Omental fat pad (tissue), 4 donors: ENCODE measurements around the gene HK2. TPM values are rescaled to one million over a fixed set of nuclear protein-coding genes. Genes with fewer than 3 reads are reported as not detected.
"Not testable (repeated sequence)": the region's sequence is repeated elsewhere in the genome, so short reads cannot be mapped to it uniquely, and the experiment has no call there.

ENCODE experiments used
- ATAC-seq: fragments of 150-250 bp; one replicate; pipeline ENCODE4 v1.9.1; 2016; ENCODE audit warnings: mild to moderate bottlenecking, moderate library complexity; ENCODE audit not compliant: low FRiP score
- DNase-seq: peaks from one replicate; pipeline ENCODE4 v3.0.0-alpha.2; 2019; ENCODE audit warnings: low spot score
- total RNA-seq, 4 donors: library from RNA; depleted of rRNA; stranded (reverse); fragments of >200 nt; gene quantifications; one replicate each; pipeline ENCODE4 v1.1.0, GENCODE V29; 2016
- TF ChIP-seq, protein P1 (sequence below), 3 donors: fragments of 450-650 bp; IDR thresholded peaks; one replicate each; pipeline ENCODE4 v1.5.1; 2016 to 2017; ENCODE audit warnings: antibody characterized with exemption in 3 of 3, mild to moderate bottlenecking in 3 of 3, moderate library complexity in 2 of 3

Gene HK2
- total RNA-seq, 4 donors from 2014 or later = 31.3 to 79.9 (median 43.8) TPM

DNA sequence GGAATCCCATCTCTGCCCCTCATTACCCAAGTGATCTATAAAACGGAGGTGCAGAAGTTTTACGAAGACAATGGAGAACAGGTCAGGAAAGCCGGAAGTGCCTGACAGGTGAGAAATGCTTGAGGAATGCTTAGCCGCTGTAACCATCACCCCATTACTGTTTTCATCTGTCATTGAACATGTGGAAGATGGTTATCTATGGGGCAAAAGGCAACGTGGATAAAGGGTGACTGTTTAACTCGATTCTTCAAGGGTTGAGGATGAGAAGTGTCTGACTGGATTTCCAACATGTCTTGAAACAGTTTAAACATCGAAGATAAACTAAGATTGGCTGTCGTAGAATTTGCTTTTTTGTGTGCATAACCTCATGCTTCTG, 17.3 kb downstream of the HK2 start:
- DNase-seq (no peak), ATAC-seq (no peak)
- TF ChIP-seq, protein P1, sequence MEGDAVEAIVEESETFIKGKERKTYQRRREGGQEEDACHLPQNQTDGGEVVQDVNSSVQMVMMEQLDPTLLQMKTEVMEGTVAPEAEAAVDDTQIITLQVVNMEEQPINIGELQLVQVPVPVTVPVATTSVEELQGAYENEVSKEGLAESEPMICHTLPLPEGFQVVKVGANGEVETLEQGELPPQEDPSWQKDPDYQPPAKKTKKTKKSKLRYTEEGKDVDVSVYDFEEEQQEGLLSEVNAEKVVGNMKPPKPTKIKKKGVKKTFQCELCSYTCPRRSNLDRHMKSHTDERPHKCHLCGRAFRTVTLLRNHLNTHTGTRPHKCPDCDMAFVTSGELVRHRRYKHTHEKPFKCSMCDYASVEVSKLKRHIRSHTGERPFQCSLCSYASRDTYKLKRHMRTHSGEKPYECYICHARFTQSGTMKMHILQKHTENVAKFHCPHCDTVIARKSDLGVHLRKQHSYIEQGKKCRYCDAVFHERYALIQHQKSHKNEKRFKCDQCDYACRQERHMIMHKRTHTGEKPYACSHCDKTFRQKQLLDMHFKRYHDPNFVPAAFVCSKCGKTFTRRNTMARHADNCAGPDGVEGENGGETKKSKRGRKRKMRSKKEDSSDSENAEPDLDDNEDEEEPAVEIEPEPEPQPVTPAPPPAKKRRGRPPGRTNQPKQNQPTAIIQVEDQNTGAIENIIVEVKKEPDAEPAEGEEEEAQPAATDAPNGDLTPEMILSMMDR (IDR thresholded peaks at IDR 0.05) = no peak

DNA sequence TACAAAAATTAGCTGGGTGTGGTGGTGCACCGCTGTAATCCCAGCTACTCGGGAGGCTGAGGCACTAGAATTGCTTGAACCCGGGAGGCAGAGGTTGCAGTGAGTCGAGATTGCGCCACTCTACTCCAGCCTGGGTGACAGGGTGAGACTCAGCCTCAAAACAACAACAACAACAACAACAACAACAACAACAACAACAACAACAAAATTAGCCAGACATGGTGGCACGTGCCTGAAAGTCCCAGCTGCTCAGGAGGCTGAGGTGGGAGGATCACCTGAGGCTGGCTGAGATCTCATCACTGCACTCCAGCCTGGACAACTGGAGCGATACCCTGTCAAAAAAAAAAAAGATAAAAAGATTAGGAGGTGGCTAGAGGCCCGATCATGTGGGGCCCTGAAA, 19.4 kb downstream of the HK2 start:
- DNase-seq, ATAC-seq: not testable (repeated sequence)

DNA sequence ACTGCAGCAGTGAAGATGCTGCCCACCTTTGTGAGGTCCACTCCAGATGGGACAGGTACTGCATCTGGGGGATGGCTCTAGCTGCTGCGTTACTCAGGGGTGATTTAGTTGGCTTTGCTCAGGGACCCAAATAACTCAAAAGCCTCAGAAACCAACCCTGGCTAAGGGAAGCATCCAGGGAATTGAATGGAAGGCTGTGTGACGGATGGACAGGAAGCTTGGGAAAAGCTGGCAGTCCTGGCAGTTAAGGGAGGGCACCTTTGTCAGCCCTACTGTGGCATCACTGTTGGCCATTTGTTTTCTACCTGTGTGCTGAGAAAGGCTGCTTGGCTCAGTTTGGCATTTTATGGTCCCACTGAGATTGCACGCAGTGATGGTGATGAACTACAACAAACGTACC, 20.5 kb downstream of the HK2 start:
- DNase-seq (no peak), ATAC-seq (no peak)
- TF ChIP-seq, protein P1 (IDR thresholded peaks at IDR 0.05) = no peak

DNA sequence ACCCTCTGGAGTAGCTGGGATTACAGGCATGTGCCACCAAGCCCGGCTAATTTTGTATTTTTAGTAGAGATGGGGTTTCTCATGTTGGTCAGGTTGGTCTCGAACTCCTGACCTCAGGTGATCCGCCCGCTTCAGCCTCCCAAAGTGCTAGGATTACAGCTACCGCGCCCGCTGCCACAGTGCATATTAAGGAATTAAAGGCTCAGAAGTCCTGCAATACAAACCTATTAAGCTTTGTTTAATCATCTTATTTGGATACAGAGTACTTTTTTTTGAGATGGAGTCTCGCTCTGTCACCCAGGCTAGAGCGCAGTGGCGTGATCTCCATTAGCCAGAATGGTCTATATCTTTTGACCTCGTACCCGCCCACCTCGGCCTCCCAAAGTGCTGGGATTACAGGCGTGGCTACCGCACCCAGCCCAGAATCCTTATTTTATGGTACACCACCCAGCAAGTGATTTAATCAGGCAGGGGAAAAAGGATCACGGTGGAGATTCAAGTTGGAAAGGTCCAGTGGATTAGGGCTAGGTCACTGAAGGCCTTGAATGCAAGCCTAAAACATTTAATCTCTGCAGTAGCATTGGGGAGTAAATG, 21.3 kb downstream of the HK2 start:
- ATAC-seq, DNase-seq: not testable (repeated sequence)

DNA sequence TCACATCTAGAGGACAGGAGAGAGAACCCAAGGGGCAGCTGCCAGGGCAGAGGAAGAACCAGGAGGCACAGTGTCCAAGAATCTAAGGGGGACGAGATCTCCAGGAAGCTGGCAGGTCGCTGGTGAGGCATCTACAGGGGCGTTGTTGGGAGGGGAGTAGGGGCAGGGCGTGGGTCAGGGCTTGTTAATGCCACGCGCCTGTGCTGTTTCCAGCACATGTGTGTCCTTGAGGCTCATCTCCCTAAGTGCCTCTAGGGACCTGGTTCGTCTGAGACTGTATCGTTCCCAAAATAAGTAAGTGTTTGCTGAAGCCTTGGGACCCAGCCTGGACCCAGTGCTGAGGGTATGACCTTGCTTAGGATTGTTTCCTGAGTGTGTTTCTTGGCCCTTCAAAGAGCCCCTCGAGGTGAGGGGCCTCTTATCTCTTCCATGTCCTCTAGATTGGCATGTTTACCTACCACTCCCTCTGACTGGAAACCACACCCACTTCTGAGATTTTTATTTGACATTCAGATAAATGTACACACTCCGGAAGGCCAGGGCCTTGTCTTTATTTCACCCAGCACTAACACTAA, 22.2 kb downstream of the HK2 start:
- TF ChIP-seq, protein P1 (IDR thresholded peaks at IDR 0.05) = no peak
- no peak for ATAC-seq
- no peak for DNase-seq

DNA sequence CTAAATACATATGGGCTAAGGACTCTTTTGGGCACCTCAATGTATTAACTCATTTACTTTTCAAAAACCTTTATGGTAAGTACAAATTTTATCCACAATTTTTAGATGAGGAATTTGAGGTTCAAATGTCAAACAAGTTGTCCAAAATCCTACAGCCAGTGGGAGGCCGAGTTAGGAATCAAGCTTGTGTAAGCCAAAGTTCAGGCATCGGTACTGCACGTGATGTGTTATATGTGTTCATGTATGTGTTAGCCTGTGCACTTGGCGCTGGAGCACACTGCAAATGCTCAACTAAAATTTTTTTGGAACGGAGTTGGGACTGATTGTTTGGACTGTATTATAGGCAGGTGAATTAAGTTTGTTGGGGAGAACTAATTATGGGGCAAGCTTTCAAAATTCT, 22.7 kb downstream of the HK2 start:
- DNase-seq (no peak), ATAC-seq (no peak)

GRCh38 chr2:74857215-74857614, 23.3 kb downstream of the HK2 start:
- TF ChIP-seq, protein P1 (IDR thresholded peaks at IDR 0.05) = no peak

More for the DNA sequence above, 22.7 kb downstream of the HK2 start:
- TF ChIP-seq, protein P1 (IDR thresholded peaks at IDR 0.05) = no peak

GRCh38 chr2:74857725-74858124, 23.8 kb downstream of the HK2 start:
- ATAC-seq (no peak), DNase-seq (no peak)

More at GRCh38 chr2:74857215-74857614, 23.3 kb downstream of the HK2 start:
- no peak for DNase-seq
- no peak for ATAC-seq

More at GRCh38 chr2:74857725-74858124, 23.8 kb downstream of the HK2 start:
- TF ChIP-seq, protein P1 (IDR thresholded peaks at IDR 0.05) = no peak
